ENCODE data around the gene ADGRG1.

Gene ADGRG1

DNA sequence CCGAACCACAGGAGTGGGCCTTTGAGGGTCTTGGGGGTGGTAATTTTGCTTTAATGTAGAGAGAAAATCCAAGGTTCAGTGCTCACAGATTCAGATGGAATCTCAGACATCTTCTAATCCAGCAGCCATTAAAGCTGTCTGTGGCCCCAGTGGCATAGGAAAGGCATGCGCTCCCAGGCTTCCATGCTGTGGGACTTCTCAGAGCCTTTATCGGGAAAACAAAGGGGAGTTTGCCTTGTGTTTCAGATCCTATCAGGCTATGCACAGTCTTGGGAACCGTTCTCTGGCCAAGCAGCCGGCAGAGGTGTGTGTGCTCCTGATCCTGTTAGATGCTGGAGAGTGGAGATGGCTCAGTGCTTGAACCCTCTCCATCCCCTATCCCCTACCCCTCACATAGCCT lies 7.8 kb downstream of the ADGRG1 start:
- DNase-seq, result no peak

DNA sequence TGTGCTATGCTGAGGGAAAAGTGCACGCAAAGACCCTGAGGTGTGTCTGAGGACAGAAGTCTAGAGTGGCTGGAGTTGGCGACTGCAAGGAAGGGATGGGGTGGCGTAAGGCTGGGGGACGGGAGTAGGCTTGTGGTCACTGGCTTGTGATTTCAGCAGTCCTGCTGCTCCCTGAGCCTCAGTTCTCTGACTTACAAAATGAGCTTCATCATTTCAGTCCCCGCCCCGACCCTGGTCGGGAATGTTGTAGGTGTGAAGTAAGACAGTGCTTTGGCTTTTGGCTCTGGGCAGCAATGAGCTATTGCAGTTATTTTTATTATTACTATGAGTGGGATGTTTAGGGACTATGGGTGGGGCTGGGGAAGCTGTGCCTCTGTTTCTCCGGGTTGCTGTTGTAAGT lies 8.6 kb downstream of the ADGRG1 start:
- no peak for DNase-seq

DNA sequence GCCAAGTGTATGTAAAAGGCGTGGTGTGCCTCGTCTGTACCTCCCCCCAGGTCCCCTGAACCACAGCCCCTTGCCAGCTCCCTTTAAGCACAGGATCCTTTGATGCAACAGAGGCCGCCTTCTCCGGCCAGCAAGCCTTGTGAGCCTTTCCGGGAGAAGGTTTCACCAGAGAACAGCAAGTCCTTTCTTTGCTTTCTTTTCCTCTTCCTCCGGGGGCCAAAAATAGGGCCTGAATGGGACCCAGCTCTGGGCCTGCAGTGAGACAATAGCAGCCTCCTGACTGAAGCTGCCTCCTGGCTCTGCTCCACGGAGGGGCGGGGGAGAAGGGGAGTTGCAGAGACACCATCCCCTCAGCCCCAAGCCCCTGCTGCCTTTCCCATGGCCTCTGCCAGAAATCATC lies 9.0 kb downstream of the ADGRG1 start:
- DNase-seq, result no peak

DNA sequence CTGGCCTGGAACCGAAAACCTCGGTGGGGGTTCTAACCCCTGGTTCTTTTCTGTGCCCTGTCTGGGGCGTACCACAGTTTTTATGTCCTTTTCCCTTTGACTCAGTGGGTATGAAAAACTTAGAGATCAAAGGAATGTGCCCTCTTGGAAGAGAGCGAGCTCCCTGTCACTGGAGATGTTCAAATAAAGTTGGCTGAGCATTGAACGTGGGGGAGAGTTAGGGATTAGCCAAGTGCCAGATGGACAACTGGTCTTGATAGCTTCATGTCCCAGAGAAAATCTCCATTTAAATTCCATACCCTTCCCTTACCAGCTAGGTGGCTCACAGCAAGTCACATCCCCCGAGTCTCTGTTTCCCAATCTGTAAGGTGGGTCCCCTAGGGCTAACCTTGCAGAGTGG lies 9.5 kb downstream of the ADGRG1 start:
- DNase-seq, result no peak

DNA sequence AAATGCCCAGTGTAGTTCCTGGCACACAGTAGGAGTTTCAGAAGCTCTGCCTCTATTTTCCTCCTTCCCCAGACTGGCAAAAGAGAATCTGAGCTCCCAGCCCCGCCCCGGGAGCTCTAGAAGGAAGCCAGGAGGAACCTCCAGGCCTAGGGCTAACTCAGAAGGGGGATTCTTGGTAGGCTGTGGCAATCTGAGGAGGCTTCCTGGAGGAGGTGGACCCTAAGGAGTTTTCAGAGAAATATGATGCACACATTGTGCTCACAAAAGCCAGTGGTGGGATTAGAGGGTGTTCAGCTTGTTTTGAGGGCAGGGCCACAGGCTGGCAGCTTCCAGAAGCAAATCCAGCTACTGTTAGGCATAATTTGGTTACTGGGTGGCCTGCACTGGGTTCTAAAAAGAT lies 10.0 kb downstream of the ADGRG1 start:
- no peak for DNase-seq

DNA sequence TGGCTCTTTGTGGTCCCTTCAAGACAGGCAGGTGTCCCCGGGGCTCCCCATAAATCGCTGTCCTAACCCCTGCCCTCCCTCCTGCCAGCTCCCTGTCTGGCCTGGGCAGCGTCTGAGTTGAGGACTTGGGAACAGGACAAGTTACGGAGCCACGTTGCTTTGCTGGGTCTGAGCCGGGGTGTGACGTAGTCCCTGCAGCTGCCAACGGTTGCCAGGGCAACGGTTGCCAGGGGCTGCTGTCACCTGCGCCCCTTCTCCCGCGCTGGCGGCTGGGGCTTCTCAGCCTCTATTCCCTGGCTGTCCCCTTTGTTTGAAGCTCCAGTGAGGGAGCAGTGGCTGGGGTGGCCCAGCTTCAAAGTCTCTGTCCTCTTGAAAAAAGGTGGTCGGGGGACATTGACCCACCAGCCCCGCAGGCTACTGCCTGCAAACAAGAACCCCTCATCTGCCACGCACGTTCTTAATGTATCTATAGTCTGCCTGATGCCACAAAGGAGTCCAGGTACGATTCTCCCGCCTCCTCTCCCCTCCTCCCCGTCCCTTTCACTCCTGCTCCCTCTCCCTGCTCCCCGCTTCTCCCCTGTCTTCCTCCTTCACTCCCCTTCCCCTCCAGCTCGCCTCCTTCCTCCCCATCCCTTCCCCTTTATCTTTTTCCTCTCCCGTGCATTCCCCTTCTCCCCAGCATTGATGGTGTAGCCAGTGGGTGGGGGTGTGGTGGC lies 10.9 kb downstream of the ADGRG1 start:
- DNase-seq, result no peak

DNA sequence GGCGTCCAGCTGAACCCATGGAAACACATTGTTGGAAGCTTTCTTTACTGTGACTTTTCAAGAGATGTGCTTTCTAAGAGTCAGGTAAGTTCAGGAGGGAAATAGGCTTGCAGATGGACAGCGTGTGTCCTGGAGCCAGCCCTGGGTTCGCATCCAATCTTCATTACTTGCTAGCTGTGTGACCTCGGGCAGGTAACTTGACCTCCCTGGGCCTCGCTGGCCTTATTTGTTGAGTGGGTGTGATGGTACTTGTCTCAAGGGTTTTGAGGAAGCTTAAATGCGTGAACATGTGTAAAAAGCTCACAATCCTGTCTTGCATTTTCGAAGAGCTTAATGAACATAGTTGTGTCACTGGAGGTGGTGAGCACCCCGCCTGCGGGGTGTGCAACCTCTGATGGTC lies 11.8 kb downstream of the ADGRG1 start:
- no peak for DNase-seq

DNA sequence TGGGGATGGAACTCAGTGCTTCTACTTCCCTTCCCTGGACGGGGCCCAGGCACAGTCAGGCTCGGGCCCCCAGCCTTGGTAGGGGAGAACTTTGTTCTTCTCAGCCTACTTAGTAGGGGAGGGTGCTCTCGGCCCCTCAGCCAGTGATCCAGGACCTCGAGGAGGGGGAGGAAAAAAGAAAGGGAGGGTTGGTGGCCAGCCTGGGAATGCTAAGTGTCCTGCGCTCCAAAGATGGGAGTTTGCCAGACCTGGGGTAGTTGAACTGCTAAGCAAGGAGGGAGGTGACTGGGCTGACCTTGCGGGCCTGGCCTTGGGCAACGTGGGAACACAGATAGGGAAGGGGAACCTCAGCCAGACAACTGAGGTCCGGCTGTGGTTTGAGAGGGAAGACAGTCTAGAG lies 12.2 kb downstream of the ADGRG1 start:
- DNase-seq, result no peak

DNA sequence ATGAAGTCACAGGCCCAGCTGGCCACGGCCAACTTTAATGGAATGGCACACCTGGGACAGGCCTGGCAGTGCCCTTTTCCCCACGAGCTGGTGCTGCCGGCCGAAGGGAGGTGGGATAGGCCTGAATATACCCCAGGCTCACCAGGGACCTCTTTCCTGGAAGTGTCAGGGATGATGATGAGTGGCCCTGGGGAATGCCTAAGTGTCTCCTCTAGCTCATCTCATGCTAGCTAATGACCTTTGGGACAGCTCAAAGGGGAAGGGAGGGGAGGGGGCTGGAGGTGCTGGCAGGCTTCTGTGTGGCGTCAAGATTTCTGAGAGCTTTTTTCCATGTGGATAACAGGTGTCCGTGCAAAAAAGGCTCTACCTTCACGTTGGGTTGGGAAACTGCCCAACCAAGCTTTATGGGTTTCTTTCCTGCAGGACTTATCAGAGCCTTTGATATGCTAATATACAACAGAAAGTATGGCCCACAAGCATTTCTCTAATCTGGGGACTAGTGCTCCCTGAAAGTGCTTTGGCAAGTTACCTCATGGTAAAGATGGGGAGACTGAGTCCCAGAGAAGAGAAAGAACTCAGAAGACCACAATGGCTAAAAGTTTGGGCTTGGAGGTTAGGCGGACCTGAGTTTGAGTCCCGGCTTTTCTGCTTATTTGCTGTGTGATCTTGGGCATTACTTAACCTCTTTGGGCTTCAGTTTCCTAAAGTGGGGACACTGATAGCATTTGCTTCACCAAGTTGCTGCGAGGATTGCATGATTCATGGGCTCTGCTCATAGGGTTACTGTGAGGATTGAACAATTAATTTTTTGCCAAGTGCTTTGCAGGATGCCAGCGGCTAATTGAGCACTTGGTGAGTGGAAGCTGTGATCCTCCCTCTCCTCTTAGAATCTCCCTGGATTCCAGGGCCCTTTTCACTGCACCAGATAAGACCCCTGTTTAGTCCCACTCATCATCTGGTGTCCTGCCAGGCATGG lies 14.0 kb downstream of the ADGRG1 start:
- no peak for DNase-seq

DNA sequence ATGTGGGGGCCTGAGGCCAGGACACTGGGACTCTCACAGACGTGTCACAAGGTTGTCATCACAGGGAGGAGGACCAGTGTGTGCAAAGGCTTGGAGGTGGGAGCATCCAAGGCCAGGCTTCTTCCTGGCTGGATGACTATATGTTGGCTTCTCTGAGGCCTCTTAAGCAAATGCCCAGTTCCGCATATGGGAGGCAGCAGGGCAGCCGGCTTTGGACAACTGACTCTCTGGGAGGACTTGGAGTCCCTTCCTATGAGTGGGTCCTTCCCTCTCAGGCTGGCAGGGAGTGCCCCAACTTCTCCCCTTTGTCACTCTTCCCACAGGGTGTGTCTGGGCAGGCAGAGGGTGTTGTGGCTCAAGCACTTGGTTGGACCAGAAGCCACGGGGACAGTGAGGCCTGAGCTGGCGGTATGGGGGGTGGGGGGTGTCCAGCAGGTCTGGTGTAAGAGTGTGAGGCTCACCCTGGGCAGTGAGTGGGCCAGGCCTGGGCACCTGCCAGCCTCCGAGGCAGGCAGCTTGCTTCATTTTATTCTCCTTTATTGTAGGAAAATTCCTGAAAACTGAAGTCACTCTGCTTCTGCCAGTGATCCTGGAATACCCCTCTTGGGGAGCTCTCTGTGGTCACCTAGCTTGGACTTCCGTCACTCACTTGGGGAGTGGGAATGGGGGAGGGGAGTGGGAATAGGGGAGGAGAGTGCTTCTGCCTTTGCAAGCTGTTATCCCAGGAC lies 14.9 kb downstream of the ADGRG1 start:
- no peak for DNase-seq

DNA sequence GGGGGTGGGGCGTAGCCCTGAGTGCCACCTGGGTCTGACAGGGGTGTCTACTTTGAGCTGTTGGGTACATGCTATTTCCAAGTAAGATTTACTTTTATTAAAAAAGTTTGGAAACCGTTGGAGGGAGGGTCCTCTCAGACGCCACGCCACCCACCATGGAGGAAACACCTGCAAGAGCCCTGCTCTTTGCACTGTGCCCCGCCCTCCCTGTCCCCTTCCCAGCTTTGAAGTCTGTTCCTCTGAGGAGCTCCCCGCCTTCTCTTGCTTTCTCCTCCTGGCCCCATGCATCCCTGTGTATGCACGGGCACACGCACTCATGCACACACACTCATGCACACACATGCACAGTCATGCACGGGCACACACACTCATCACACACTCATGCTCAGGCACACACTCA lies 15.5 kb downstream of the ADGRG1 start:
- no peak for DNase-seq

DNA sequence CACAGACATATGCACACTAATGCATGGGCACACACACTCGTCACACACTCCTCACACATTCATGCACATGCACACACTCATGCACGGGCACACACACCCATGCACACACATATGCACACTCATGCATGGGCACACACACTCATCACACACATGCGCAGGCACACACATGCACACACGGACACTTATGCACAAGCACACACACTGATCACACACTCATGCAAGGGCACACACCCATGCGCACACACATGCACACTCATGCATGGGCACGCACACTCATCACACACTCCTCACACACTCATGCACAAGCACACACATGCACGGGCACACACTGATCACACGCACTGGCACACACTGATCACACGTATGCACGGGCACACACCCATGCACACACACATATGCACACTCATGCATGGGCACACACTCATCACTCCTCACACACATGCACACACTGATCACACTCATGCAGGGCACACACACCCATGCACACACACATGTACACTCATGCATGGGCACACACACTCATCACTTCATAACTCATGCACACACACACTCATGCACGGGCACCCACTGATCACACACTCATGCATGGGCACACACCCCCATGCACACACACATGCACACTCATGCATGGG lies 16.1 kb downstream of the ADGRG1 start:
- no peak for DNase-seq

DNA sequence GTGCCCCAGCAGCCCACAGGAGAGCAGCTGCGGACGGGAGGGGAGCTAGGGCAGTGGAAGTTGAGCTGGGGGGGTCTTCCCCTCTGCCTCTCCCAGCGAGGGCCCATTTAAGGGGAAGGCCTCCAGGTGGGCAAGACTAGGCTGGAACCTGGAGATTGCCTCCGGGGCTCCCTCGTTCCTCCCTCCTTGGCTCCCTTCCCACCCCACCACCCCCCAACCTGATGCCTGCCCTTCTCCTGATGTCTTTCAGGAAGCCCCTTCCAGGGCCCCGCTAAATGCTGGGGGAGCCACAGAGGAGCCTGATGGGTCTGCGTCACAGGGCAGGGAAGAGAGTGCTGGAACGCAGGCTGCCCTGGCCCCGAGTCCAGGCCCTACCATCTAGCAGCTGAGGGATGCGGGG lies 16.7 kb downstream of the ADGRG1 start:
- DNase-seq, result no peak

DNA sequence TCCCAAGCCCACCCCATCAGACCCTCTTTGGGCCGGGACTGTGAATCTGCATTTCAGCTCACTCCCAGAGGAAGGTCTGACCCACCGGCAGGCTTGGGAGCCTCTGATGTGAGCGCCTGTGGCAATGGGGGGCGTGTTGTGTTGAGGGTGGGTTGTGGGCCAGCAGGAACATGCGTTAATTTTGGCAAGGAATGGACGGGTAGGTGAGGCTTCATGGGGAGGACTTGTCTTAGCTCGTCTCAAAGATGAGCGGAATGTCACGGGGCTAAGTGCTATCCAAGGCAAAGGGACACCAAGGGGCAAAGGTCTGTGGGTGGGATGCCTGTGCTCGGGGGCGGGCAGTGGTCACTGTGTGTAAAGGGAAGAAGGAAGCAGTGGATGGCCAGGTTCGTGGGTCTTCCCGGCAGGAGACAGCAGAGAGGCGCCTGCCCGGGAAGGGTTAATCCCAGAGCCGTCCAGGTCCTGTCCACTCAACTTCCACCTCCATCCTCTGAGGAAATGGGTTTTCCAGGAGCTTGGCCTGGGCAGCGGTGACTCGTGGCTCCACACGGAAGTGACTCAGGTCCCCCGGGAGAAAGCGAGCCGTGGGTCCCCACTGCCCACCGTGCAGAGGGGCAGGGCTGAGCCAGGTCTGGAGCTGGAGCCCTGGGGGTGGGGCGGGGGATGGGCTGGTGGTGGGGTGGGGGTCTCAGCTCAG lies 17.4 kb downstream of the ADGRG1 start:
- DNase-seq, result no peak

DNA sequence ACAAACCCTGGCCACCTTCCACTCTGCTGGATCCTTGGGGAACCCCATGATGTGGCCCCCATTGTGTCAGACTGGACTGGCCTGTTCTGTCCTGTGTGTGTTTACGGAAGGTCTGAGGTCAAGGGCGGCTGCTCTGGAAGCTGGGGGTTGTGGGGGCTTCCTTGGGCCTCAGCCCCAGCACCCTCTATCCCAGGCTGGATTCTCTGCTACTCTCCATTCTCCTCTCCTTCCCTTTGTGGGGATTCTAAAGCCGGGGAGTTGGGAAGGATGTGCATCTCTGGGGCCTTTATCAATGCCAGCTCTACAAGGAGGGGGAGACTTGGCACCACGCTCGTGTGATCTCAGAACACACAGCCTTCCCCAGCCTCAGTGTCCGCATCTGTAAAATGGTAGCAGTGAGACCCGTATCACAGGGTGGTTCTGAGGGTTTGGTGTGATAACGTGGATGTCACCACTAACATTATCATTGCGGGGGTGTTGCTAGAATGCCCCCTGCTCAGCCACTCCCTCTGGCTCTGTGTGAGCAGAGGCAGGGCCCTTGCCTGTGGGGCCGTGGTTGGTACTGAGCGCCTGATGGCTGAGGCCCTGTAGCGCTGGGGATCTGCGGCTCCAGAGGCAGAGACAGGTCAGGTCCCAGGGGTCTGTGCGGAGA lies 18.1 kb downstream of the ADGRG1 start:
- no peak for DNase-seq

DNA sequence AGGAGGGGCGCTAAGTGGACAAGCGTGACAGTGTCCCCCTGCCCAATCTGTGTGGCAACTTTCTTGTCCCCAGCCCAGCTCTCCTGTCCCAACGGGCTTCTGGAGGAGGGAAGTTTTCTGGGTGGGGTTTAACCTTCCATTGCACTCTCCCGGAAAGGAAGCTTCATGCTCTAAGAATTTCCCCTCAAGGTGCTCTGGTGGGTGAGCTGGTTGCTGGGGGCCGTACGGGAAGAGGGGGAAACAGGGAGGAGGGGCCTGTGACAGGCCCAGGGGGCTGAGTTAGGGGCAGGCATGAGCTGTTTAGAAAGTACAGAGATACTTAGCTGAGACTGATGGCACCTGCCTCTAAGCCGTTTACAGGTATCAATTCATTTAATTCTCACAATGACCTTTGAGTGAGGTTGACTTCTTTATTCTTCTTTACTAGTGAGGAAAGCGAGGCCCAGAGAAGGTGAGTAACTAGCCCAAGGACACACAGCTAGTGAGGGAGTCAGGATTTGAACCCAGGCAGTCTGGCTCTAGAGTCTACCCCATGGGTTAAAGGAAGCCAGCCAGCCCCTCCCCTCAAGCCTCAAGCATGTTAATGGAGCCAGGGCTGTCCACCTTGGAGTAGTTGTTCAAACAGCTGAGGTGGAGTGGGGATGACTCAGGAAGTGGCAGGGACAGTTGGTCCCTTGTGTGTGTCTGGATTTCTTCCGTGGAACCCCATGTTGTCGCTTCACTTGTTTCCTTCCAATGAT lies 18.9 kb downstream of the ADGRG1 start:
- DNase-seq, result no peak

DNA sequence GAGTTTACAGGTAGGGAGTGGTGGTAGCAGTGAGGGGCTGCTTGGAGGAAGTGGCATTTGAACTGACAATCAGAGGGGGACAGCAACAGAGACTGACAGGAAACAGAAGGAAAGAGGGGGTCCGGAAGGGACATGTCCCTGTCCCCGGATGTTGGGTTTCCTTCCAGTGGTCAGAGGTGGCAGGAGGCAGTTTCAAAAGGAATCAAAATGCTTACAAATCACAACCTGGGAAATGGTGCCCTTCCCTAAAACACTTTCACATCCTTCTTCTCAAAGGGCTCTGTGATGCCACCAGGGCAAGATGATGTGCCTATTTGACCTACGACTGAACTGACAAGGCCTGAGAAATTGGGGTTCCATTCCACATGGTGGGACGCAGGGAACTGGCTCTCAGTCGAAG lies 19.7 kb downstream of the ADGRG1 start:
- DNase-seq, result no peak

DNA sequence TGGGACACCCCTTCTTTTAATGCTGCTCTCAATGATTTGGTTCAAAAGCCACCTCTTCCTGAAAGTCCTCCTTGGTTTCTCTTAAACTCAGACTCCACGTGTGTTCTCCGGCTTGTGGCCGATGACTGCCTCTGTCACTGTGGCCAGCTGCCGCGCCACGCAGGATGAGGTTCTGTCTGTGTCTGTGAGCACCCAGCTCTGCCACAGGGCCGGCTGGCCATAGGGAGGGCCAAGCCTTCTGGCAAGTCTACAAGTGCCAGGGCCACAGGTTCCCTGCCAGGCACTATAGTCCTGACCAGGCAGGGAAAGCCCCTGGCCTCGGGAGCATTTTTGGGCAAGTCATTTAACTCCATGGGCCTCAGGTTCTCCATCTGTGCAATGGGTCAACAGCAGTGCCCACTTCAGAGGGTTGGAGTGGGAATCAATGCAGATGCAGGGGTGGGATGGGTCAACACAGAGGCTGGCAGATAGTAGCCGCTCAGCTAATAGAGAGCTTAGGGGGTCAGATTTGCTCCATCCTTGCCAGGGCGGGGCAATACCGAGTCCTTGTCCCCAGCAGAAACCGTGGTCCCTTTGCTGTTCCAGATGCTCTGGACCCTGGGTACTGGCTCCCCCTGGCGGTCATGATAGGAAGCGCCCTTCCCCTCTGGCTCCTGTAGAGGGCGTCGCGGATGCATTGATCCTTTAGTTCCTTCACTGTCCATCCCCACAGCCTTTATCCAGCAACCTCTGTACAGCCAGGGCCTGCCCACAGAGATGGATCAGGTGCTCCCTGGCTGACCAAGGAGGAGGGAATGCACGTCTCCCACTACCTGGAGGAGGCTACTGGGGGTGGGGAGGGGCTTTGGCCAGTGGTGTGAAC lies 20.4 kb downstream of the ADGRG1 start:
- peak; percentile 41 for DNase-seq

DNA sequence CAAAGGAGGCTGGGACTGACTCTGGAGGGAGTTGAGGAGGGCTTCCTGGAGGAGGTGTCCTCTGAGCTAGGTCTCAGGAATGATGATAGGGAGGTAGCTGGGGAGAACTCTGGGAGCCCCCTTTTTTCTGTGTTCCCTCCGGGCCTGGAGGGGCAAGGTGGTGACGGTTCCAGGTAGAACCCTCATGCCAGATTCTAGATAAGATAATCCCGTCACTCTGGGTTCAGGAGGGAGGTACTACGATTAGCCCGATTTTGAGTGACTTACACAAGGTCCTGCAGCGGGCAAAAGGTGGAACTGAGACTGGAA lies 21.0 kb downstream of the ADGRG1 start:
- DNase-seq, result no peak

DNA sequence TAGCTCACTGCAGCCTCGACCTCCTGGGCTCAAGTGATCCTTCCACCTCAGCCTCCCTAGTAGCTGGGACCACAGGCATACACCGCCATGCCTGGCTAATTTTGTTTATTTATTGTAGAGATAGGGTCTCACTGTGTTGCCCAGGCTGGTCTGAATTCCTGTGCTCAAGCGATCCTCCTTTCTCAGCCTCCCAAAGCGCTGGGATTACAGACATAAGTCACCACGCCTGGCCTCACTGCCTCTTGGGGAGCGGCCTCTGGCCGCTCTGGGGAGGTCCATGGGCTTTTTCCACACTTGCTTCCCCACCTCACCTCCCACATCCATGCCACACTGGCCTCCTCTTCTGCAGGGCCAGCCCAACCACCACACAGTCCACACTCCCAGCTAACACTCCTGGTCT lies 21.4 kb downstream of the ADGRG1 start:
- DNase-seq, result no peak
